CD4-positive, alpha-beta T cell treated with Interleukin-15 for 4 hours (primary cell): Measurements from ENCODE around the gene INPP5K.
"Not testable (repeated sequence)": the region's sequence is repeated elsewhere in the genome, so short reads cannot be mapped to it uniquely, and the experiment has no call there.

ENCODE experiments used
- DNase-seq: peaks from one replicate; pipeline ENCODE4 v3.0.0-alpha.2; 2020; ENCODE audit warnings: low spot score

Gene INPP5K

DNA sequence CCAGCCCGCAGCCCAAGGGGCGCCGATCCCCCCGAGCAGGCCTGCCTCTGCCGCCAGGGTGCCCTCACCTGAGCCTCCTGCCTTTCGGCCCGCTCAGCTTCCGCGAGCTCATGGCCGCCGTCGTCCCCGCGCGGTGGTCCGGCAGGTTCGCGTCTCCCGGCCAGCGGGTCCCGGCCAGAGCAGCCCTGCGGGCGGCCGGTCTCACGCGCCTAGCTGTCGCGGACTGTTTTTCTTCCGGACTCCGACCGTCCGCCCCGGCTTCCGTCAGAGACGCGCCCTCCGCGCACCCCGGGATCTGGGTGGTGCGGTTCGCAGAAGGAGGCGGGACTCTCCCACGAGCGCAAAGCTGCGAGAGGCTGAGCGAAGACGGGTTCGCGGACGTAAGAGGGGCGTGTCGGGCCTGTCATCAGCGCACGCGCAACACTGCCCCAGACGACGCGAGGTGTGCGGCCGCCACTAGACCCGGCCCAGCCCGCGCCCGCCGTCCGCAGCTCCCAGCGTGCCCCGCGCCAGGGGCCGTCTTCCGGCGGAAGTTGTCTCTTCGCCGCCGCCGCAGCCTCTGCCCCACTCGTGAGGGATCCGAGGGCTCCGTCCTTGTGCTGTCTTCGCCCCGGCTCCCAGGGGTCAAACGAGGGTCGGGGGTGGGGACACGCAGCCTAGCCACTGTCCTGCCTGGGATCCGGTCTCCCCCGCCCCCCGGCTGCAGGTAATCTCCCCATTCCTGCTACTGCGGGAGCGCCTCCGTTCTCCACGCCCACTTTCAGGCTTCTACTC is at the start of gene INPP5K:
INPP5K (minus strand) TSS at position 225 of the 774 bp plus-strand sequence; CDS start at position 112, 113 bp downstream.
- DNase-seq: peak; percentile 97

DNA sequence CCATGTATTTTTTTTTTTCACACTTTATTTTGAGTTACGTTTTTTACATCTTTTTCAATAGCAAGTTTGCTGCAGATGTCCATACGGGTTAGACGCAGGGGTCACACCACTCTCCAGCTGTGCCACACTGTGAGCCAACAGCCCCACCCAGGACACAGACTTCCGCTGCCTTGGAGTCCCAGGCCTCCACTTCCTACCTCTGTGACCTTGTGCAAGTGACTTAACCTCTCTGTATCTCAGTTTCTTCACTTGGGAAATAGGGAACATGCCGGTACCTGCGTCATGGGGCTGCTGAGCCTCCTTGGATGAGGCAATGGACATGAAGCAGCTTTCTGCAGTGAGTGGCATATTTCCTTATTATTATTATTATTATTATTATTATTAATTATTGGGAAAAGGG is 49.5 kb upstream of the INPP5K start:
- DNase-seq: no peak

DNA sequence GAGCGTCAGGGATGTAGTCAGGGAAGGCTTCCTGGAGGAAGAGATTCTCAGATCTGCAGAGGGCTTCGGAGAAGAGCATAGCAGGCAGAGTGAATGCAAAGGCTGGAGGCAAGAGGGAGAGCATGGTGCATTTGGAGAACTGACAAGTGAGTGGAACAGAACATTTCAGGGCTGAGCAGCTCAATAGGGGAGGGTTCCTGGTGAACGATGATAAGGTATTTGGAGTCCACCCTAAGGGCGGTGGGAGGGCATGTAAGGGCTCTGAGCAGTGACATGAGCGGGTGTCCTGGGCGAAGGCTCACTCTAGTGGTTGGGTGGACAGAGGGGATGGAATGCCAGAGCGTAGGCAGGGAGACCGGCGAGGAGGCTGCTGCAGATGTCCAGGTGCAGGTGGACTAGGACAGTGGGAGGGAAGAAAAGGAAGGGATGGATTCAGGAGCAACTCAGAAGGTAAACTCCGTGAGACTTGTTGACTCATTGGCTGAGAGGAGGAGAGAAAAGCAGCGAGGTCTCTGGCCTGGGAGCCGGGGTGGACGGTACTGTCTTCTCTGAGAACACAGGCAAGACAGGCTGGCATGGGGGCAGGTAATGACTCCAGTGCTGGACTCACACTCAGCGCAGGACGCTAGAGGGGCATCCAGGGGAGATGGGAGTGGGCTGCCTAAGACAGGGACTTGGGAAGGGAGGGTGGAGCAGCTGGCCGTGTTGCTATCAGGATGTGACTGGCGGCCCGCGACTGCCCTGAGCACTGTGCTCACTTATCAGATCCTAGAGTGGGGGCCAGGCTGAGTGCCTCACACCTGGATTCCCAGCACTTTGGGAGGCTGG is 47.6 kb upstream of the INPP5K start:
- DNase-seq: no peak

DNA sequence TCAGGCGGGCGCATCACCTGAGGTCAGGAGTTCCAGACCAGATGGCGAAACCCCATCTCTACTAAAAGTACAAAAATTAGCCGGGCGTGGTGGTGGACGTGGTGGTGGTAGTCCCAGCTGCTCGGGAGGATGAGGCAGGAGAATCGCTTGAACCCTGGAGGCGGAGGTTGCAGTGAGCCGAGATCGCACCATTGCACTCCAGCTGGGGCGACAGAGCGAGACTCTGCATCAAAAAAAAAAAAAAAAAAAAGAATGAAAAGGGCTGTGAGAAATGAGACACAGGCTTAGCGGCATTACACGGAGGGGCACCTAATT is 47.0 kb upstream of the INPP5K start:
- not testable (repeated sequence) for DNase-seq

GRCh38 chr17:1562176-1562643 is 45.8 kb upstream of the INPP5K start:
- no peak for DNase-seq

DNA sequence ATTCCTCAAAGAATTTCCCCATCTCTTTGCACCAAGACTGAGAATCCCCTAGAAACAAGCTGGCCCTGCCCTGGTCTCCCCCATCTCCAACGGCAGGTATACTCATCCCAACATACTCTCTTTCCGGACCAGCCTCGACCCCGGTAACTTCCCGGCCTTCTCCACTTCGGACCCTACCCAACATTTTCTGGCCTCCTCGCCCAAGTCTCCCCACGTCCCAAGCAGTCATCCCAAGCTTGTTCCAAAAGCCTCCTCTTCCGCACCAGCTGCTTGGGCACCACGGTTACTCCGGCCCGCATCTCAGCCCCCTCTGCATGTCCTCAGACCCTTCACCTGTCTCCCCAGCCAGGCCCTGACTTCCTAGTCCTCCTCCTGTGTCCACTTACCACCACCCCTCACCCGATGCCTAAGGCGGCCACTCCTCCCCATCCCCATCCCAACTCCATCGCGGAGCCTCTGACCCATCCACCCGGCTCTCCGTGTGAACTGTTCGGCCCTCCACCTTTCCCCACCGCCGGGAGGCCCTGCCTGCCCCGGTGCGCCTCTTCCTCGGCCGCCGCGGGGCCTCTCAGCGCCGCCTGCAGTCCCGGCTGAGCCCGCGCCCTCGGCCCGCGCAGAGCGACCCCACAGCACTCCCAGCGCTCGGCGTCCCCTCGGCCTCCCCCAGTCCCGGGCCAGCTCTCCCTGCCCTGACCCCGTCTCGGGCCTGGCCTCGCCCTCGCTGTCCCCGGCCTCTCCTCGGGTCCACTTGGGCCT is 45.2 kb upstream of the INPP5K start:
- peak; percentile 16 for DNase-seq

GRCh38 chr17:1560858-1561355 is 44.5 kb upstream of the INPP5K start:
- DNase-seq: no peak

DNA sequence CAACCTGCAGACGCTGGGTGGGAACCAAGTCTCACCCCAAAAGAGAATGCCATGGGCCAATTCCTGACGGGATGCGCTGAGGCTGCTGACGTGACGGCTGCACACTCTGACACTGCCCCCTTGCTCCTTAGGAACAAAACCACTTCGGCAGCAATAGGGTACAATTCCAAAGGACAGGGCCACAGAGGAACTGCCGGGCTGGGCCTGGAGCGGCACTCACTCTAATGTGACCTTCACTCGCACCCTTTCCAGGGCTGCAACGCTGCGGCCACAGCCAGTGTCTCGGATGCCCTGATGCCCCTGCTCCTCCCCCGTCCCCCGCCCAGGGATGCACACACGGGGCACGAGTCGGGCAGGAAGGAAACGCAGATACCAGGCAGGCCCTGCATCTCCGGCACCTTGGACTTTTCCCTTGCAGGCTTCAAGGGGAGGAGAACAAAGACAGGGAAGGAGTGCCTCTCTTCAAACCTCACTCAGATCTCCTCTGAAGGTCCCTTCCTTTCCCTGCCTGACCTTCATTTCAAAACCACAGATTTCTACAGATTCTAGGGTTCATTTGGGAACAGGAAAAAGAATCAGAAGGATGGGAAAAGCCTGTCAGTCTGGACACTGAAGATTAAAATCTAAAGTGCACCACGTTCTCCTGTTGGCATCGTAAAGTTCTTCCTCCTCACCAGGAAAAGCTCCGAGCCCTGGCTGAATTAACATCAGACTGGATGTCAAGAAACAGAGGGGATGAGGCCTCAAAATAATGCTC is 43.9 kb upstream of the INPP5K start:
- DNase-seq: no peak

DNA sequence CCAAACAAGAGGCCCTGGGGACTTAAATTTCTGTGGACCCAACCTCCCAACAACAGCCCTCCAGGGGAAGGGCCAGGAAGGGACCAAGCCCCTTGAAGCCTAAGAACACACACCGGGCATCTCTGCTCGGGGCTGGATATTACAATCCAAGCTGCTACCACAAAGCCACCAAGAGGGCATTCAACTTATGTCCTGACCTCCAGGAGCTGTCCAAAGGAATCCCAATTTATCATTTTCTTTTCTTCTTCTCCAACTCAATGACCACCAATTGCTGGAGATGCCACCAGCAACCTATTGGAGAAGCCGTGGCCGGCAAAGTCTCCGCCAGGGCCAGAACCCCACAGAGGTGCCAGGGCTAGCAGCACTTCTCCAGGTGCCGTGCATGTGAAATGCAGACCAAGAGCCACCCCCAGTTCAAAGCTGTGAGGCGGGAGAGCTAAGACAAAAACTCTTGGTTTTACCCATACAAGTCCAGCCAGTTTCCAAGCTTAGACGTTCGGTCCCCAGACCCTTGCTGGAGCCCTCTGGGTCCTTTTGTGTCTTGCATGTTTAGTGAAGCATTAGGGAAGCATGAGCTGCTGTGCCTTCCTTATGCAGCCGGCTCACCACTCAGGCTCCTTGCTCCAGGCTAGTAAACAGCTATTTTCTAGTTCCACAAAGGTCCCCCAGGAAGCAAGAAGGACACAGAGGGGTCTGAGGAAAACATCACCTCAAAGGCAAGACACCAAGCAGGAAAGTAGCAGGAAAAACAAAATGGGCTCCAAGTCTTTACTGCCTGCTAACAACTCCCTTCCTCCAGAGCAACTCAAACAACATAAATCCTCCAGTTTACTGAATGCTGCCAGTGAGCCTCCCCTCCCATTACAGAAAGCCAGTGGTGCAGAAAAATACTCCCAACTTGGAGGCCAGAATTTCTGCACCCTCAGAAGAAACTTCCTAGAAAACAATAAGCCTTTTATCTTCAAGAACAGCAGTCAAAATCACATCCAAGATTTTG is 42.9 kb upstream of the INPP5K start:
- DNase-seq: no peak

DNA sequence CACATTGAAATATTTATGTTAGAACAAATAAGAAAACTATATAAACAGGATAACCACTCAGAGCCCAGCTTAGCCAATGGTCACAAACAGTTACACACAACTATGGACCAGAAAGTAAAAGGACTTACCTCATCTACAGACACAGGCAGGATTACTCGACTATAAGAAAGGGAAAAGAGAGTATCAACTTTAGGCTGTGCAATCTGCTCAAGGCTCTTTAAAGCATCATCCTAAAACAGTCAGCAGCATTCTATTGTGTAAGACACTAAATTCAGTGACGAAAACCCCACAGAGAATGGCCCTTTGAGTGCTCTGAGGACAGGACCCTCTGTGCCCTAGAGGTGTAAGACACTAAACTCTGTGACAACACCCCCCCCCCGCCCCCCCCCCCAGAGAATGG is 42.0 kb upstream of the INPP5K start:
- no peak for DNase-seq

DNA sequence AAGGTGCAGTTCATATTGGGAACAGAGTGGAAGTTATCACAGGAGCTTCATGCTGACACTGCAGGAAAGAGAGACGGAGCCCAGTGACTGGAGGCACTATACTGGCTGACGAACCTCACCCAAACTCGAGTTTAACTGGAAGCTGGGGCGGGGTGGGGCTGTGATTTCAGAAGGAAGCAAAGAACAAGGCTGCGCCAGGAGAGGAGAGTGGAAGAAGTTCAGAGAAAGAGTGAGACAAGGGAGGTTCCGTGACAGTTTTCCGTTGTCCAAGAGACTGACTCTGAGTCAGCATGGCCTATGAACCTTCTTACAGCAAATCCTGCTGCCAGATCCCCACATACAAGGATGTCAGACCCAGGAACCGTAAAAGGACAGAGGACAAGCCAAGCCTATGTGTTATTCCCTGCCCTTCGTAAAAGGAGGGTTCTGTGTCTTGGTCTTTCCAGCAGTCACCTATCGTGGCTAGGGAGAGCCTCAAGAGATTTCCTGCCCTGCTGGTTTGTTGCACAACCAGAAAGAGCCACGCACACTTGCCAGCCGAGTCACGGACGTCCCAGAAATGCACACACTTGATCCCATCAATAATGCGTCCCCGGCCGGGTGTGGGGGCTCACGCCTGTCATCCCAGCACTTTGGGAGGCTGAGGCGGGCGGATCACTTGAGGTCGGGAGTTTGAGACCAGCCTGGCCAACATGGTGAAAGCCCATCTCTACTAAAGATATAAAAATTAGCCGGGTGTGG is 41.1 kb upstream of the INPP5K start:
- no peak for DNase-seq

GRCh38 chr17:1555651-1556471 is 39.4 kb upstream of the INPP5K start:
- no peak for DNase-seq

- no peak for DNase-seq
These were observed 38.5 kb upstream of the INPP5K start for GRCh38 chr17:1554751-1555540.

- no peak for DNase-seq
These were observed 37.2 kb upstream of the INPP5K start for GRCh38 chr17:1553354-1554266.

DNA sequence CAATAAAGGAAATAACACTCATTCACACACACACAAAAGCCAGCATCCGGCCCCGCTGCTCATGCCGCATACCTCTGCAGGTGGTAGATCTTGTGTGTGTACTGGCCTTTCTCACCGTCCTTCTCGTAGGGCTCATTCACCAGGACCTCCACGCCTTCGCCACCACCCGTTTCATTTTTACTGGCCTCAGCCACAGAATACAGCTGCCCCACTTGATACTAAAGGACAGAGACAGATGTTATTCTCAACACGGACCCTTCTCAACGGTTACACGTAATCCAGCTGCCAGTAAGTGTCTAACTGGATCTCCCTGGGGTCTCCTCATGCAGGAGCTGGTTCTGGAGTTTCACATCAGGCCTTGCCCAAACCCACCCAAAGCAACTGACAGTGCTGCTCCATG is 36.5 kb upstream of the INPP5K start:
- DNase-seq: no peak

GRCh38 chr17:1551741-1552140 is 35.3 kb upstream of the INPP5K start:
- DNase-seq: no peak

GRCh38 chr17:1548032-1548431 is 31.6 kb upstream of the INPP5K start:
- no peak for DNase-seq
